GM18870 (cell line): ENCODE data around the gene RABGAP1L.
A peak's percentile ranks its signal among the peaks of the same experiment; 100 is the strongest.

ENCODE experiments used
- ATAC-seq: cut with Tn5 transposase; IDR thresholded peaks from one replicate; pipeline ENCODE4 v1.9.1; 2021; ENCODE audit warnings: moderate library complexity; ENCODE audit not compliant: unreplicated experiment

The RABGAP1L gene

DNA sequence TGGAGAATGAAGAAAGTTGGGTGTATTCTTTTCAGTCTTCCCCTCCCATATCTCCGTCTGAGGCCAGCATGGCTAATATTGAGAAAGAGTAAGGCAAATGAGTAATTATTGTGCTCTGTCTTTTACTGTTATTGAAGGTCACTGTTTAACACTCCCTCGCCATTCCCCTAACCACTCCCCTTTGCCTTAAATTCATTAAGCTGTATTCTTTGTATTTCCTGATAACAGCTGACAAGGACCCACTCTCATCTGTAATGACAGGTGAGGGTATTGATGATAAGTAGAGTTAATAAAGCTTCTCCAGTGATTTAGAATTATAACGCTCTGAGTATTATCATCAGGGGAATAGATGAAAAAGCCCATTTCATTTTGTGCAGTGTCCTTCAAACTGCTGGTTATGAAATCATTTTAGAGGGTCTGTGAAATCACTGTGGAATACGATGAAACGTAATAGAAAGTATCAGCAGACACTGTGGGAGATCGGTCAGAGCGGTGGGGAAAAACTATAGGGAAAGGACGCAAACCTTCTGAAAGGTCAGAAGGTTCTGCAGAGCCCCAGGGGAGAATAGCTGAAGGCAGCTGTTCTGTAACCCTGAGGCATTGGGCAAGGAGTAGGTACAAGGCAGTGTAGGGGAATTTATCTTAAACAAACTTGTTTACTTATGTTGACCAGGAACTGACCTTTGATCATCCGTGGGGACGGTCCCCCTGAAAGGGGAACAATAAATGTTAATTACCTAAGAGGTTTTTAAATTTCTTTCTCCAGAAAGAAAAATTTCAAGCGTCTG, 794.2 kb downstream of the RABGAP1L start:
- ATAC-seq = no peak

- no peak for ATAC-seq
Observed at GRCh38 chr1:174954073-174954460, 794.7 kb downstream of the RABGAP1L start.

- ATAC-seq = no peak
Observed at GRCh38 chr1:174954671-174955669, 795.6 kb downstream of the RABGAP1L start.

- no peak for ATAC-seq
Observed at GRCh38 chr1:174956086-174956485, 796.8 kb downstream of the RABGAP1L start.

DNA sequence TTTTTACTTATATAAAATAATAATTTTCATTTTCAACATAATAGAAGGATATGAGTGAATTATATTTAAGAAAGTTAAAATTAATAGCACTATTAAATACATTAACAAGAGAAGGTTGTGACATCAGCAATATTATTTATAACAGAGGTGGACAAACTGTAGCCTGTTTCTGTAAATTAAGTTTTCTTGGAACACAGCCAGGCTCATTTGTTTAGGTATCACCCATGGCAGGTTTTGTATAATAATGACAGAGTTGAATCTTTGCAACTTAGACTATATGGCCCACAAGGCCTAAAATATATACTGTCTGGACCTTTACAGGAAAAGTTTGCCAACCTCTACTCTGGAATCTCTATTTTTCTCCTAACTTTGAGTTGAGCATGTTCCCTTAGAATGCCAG, 797.7 kb downstream of the RABGAP1L start:
- ATAC-seq = no peak

DNA sequence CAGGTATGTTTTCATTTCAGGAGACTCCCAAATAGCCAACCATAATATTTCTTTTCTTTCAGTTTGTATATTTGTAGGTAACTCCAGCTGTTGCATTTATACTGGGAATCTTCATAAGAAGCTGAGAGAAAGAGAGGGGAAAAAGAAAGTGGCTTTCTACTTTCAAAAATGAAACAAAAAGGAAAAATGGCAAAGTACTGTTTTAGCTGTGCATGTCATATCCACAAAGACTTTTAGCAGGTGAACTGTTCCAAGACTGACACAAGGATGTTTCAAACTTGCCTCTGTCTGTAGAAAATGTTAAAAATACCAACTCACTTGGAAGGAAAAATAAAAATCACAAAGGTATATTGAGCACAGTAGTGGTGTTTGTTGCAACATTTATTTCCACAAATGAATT, 798.5 kb downstream of the RABGAP1L start:
- no peak for ATAC-seq

- ATAC-seq = no peak
Observed at GRCh38 chr1:174958396-174958795, 799.1 kb downstream of the RABGAP1L start.

- no peak for ATAC-seq
Observed at GRCh38 chr1:174960362-174960761, 801.0 kb downstream of the RABGAP1L start.

- ATAC-seq = no peak
Observed at GRCh38 chr1:174963529-174964125, 804.3 kb downstream of the RABGAP1L start.

GRCh38 chr1:174964261-174964971, 805.1 kb downstream of the RABGAP1L start:
- ATAC-seq = no peak

GRCh38 chr1:174964972-174965361, 805.6 kb downstream of the RABGAP1L start:
- ATAC-seq = no peak

DNA sequence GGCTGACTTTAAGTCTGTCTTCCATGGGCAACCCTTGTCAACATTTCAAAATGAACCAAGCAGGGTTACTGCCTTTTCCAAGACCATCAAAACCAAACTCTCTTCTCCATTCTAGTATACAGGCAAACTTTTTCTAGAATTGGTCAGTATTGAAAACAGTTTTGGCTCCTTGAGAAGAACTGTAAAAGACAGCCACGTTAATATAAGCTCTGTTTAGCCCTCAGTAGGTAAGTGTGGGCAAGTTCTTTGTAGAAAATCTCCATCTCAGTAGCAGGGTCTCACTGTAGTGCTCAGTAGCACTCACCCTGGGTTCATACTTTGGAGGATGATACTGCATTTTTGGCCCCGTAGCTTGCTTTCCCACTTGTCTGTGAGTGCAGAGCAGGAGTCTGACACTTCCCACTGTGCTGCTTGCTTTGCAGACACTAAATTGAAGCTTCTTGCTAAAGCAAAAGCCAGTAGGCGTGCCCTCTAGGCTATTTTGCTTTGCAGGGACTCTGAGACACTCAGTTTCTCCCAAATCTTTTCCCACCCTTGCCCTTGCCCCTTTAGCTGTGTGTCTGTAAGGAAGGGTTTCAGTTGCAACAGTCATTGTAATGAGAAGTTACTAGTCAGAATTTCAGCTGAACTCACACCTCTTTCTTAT, 806.2 kb downstream of the RABGAP1L start:
- ATAC-seq = no peak

DNA sequence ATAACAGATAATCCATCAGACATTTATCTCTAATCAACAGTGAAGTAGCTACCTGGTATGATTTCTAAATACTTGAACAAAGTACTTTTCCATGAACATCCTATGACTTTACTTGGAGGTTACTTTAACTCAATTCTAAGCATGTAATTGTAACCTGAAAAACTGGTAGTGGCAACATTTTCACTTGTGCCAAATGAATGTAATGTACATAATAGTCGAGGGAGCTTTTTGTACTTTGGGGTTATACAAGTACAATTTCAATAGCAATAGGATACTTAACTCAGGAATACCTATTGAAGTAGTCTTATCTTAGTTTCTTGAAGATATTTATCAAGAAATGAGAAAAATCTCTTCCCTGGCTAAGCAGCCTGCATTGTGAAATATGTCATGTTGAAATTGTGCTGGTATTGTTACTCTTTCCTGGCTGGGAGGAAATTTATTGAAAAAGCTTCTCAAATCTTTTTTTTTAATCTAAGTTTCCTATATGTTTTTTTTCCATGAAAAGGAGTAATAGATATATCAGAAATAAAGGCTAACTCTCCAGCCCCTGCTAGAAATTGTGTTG, 806.8 kb downstream of the RABGAP1L start:
- ATAC-seq = no peak

- no peak for ATAC-seq
Observed at GRCh38 chr1:174967845-174968705, 808.8 kb downstream of the RABGAP1L start.

- peak; percentile 70 for ATAC-seq
Observed at GRCh38 chr1:174968750-174969244, 809.5 kb downstream of the RABGAP1L start.

DNA sequence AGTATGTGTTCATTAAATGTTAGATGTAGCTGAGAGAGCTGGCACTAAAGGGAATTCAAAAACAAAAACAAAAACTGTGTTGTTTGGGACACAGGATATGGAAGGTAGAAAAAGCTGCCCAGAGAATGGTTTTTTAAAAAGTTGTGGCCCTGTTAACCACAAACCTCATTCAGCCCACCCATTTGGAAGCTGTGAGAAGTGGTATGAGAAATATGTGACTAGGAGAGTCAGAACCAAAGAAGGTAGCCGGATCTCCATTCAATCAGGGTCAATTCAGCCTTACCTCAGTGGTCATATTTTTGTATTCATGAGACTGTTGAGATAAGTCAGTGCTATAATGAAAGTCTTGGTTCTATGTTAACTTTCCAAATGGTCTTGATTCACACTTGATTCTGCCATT, 810.7 kb downstream of the RABGAP1L start:
- ATAC-seq = no peak

DNA sequence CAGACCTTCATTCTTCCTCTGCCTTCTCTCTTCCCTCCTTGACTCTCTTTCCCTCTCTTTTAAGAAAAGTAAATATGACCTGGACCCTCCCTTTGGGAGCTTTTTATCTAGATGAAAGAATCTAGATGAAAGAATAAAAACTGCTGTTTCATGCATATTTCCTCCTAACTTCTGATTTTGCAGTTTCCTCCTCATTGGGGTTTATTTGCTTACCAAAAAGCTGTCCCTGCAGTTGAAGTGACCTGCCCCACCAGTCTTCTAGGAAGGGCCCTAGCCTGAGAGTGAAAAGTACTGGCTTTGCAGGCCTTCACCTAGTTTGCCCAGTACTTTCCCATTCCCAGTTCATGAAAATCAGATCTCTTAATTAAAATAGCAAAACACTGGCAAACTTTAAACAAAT, 812.1 kb downstream of the RABGAP1L start:
- no peak for ATAC-seq

DNA sequence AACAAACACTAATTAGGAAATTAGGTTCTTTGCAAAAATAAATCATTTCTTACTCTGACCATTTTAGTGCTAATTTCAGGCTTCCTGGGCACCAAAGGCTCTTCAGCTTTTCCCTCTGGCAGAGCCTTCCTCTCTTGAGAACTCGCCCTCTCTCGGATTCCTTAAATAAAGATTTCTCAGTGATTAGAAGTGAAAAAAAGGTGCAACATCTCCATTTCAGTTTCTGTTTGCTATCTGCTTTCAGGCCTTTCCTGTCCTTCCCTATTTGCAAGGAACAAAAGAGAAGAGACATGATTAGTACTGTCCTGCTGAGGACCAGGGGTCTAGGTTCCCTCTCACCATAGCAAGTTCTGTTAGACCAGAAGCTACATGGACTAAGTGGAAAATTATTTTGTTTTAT, 812.6 kb downstream of the RABGAP1L start:
- no peak for ATAC-seq

GRCh38 chr1:174974711-174975119, 815.4 kb downstream of the RABGAP1L start:
- no peak for ATAC-seq
